ENCODE data around the gene AASDHPPT.

Gene AASDHPPT

GRCh38 chr11:106086850-106087249 lies 9.4 kb downstream of the AASDHPPT start:
- no peak for DNase-seq

- peak; percentile 62 for DNase-seq
Observed at GRCh38 chr11:106087815-106088435, 10.5 kb downstream of the AASDHPPT start.

- DNase-seq = no peak
Observed at GRCh38 chr11:106088896-106089295, 11.4 kb downstream of the AASDHPPT start.

GRCh38 chr11:106091480-106092123 lies 14.1 kb downstream of the AASDHPPT start:
- DNase-seq = no peak

GRCh38 chr11:106092446-106092845 lies 15.0 kb downstream of the AASDHPPT start:
- DNase-seq = no peak

GRCh38 chr11:106098893-106099553 lies 21.6 kb downstream of the AASDHPPT start:
- DNase-seq = no peak

- DNase-seq = no peak
Observed at GRCh38 chr11:106101370-106101769, 23.9 kb downstream of the AASDHPPT start.

- DNase-seq = no peak
Observed at GRCh38 chr11:106101819-106102218, 24.4 kb downstream of the AASDHPPT start.

- DNase-seq = no peak
Observed at GRCh38 chr11:106105986-106106385, 28.5 kb downstream of the AASDHPPT start.

GRCh38 chr11:106121570-106122320 lies 44.3 kb downstream of the AASDHPPT start:
- no peak for DNase-seq

- no peak for DNase-seq
Observed at GRCh38 chr11:106127604-106128003, 50.1 kb downstream of the AASDHPPT start.

- DNase-seq = no peak
Observed at GRCh38 chr11:106128740-106129139, 51.3 kb downstream of the AASDHPPT start.

GRCh38 chr11:106131998-106132397 lies 54.5 kb downstream of the AASDHPPT start:
- DNase-seq = no peak

GRCh38 chr11:106132582-106133354 lies 55.3 kb downstream of the AASDHPPT start:
- no peak for DNase-seq

- no peak for DNase-seq
Observed at GRCh38 chr11:106133529-106133928, 56.1 kb downstream of the AASDHPPT start.

GRCh38 chr11:106137061-106137460 lies 59.6 kb downstream of the AASDHPPT start:
- DNase-seq = no peak

GRCh38 chr11:106137758-106138157 lies 60.3 kb downstream of the AASDHPPT start:
- DNase-seq = no peak

All from activated CD8-positive, alpha-beta memory T cell treated with anti-CD3 and anti-CD28 coated beads for 24 hours (primary cell).